Muscle of leg (tissue), 11 donors: Measurements from ENCODE around the gene C15orf39. TPM values are rescaled to one million over a fixed set of nuclear protein-coding genes. Genes with fewer than 3 reads are reported as not detected.
"Not testable (repeated sequence)": the region's sequence is repeated elsewhere in the genome, so short reads cannot be mapped to it uniquely, and the experiment has no call there.

ENCODE experiments used
- DNase-seq: peaks from one replicate; pipeline ENCODE4 v3.0.0; 2013
- H3K27ac ChIP-seq: one replicate; pipeline ENCODE4 v1.5.1; 2013; ENCODE audit warnings: mild to moderate bottlenecking, low read length, control low read depth
- H3K27me3 ChIP-seq: one replicate; pipeline ENCODE4 v1.6.1; 2013; ENCODE audit warnings: low read length; ENCODE audit not compliant: control insufficient read depth, insufficient read depth
- H3K36me3 ChIP-seq: one replicate; pipeline ENCODE4 v1.6.1; 2013; ENCODE audit warnings: low read length; ENCODE audit not compliant: control insufficient read depth, insufficient read depth
- H3K4me1 ChIP-seq: one replicate; pipeline ENCODE4 v1.6.1; 2013; ENCODE audit warnings: low read length; ENCODE audit not compliant: control insufficient read depth, insufficient read depth
- H3K4me3 ChIP-seq: one replicate; pipeline ENCODE4 v1.5.1; 2013; ENCODE audit warnings: low read length, control low read depth
- H3K9me3 ChIP-seq: replicated peaks from 2 replicates; pipeline ENCODE4 v1.6.1; 2013; ENCODE audit warnings: low read depth, low read length; ENCODE audit not compliant: control insufficient read depth
- WGBS: methylation state at CpG from one replicate; pipeline ENCODE4 v1.1.5; 2013; ENCODE audit warnings: missing lambda C conversion rate; ENCODE audit not compliant: insufficient coverage; 5-methylcytosine and 5-hydroxymethylcytosine counted together
- polyA plus RNA-seq, 8 donors: library from polyadenylated mRNA; unstranded; fragments of 120-200 nt; gene quantifications; one replicate each; pipeline versions ENCODE4 v1.2.1 to v1.2.3, GENCODE V29; 2013; ENCODE audit warnings: inconsistent platforms in 1 of 8, low replicate concordance in 1 of 8; ENCODE audit not compliant: insufficient read length in 8 of 8, insufficient read depth in 1 of 8
- total RNA-seq: library from RNA; stranded (reverse); fragments of 120-200 nt; gene quantifications from one replicate; pipeline ENCODE4 v1.2.4, GENCODE V29; 2013

C15orf39 gene
- total and polyA plus RNA-seq, 9 donors: 5.5 to 13.4 (median 11.2) TPM

DNA sequence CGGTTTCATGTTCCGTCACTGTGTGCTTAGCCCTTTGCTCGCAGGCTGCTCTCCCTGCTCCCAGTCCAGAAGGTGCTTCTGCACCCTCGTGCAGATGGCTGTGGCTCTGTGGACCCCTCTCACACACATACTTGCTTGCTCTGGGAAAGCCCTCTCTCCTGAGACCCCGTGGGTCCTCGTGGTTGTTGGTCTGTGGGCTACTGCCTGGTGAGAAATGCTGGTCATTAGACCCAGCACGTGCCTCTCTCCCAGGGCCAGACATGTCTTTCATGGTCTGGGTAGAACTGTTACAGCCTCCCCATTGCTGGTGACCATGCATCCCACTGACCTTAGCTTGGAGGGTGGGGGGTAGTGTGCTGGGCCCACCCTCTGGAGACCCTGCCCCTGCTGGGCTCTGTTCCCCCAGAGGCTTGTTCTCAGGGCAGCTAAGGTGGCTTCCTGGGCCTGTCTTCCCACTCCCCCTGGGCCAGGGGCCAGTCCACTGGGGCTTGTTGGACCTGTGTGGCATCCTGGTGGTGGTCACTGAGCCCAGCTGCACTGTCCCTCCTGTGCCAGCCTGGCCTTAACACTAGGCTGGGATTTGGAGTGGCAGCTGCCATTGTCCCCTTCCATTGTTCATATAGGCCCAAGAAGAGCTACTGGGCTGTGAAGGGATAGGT, 10.6 kb downstream of the C15orf39 start:
- no peak for DNase-seq
- Histone ChIP-seq H3K4me1 (peaks cover 12% of the 10 kb centered on the region), H3K27ac (no peak overlapping the region), H3K36me3 (peaks cover 65% of the 10 kb centered on the region), H3K4me3 (no peak overlapping the region), H3K27me3 (no peaks in the 10 kb centered on the region), H3K9me3 (no peaks in the 10 kb centered on the region)
- 74% methylated on average over 3 of the region's 7 CpGs for WGBS

DNA sequence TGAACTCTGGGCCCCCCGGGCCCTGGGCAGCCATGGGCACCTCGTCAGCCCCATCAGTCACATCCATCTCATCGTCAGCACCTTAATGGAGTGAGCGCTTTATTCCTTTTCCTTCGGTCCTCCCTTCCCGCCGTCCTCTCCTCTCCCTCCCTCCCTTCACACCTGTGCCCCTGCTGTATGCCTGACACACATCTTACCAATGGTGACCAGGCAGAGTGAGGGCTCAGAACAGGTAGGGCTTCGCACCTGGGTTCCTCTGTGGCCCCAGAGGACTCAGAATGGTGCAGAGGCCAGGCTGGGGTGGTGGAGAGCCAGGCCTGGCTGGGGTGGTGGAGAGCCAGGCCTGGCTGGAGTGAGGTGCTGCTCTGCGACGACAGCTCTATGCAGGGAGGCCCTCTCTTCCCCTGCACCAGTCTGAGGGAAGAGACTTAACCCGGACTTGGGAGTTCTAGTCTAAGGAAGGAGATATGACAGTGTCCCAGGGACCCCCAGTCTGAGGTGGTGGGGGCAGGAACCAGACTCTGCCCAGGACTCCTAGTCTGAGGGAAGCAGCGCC, 11.6 kb downstream of the C15orf39 start:
- 73% methylated on average over 10 of the region's 12 CpGs for WGBS
- no peaks in the 10 kb centered on the region for H3K9me3 ChIP-seq
- no peak overlapping the region for H3K27ac ChIP-seq
- H3K36me3 ChIP-seq: peaks cover 55% of the 10 kb centered on the region
- H3K4me1 ChIP-seq: peaks cover 12% of the 10 kb centered on the region
- no peaks in the 10 kb centered on the region for H3K27me3 ChIP-seq
- H3K4me3 ChIP-seq: no peak overlapping the region
- DNase-seq: no peak

DNA sequence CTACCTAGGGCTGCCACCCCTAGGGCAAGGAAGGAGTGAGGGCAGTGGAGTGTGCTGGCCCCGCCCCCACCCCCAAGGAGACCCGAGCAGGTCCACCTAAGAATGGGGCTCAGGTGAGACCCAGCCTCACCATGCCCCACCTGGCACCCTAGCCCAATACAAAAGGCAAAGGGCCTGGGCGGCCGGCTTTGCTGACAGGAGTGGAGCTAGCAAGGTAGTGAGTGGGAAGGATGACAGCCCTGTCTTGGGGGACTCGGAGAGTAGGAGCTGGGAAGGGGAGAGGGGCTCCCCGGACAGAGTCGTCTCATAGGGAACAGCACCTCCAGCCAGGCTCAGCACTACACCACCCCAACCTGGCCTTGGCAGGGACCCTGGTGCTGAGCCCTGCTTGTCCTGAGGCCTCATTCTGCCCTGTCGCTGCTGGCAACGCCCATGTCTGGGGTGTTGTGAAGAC, 12.1 kb downstream of the C15orf39 start:
- no peaks in the 10 kb centered on the region for H3K9me3 ChIP-seq
- peaks cover 12% of the 10 kb centered on the region for H3K4me1 ChIP-seq
- H3K27me3 ChIP-seq: no peaks in the 10 kb centered on the region
- WGBS: 50% methylated on average over 2 of the region's 9 CpGs
- H3K27ac ChIP-seq: no peak overlapping the region
- H3K4me3 ChIP-seq: no peak overlapping the region
- peaks cover 50% of the 10 kb centered on the region for H3K36me3 ChIP-seq
- DNase-seq: no peak

DNA sequence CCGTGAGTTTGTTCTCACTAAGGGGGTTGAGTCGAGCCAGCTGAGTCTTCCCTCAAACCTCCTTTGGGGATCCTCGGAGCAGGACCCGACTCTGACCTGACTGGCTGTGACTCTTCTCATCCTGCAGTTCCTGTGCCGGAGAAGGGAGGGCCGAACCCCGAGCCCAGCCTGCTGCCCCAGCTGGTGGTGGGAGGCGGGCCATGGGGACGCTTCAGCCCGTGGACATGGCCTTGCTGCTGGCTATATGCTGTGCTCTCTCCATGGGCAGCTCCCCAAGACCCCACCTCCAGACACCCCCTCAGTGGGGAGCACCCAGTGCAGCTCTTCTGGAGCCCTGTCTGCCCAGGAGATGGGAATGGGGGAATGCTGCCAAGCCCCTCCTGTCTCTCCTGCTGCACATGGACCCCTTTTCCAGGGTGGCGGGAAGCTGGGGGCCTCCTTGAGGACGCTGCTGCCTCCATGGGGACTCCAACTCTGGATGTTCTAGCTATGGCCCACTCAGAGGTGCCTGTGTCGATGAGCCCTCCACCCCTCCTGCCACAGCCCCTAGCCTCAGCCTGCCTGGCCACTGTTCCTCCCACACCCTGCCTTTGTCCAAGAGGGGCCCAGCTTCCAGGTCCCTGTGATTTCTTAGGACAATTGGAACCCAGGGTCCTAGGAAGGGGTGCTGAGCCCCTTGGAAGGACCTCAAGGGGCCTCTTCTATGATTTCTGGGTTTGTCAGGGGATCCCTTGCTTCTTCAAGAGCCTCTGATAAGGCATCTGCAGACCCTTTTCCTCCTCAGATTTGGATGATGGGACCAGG, 12.8 kb downstream of the C15orf39 start:
- peaks cover 43% of the 10 kb centered on the region for H3K36me3 ChIP-seq

DNA sequence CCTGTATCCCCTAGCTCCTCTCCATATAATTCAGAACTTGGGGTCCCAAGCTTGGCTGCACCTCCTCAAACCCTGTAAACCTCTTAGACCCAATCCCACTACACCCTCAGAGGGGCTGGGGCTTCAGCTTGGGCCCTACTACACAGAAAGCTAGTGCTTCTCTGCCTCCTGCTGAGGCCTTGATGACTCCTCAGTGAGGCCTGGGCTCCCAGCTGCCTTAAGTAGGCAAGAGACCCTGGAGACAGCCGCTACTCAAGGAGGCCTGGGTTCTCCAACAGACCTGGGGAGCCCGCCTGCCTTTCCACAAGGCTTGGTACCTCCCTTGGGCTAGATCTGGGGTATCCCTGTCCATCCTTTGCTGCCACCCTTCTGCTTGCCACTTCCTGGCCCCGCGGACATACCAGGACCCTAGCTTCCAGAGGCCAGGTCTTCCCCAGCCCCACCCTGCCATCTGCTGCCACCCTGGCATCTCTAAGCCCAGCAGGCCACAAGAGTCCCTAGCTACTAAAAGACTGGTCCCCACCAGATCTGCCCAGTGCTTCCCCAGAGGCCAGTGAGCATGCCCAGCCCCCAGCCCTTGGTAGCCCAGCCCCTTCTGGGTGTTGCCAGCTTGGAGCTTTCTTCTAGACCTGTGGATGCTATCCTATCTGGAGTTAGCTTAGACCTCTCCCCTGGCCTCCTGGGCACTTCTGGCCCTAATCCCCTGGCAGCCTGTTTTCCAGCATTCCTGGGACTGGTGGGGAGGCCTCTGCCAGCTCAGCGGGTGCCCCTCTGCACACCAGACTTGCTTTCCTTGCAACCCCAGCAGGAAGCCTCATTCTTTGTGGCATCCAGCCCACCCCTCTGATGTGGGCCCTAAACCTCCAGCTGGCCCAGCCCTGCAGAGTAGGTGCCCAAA, 13.7 kb downstream of the C15orf39 start:
- Histone ChIP-seq H3K9me3 (no peaks in the 10 kb centered on the region), H3K27ac (no peak overlapping the region), H3K4me1 (peaks cover 12% of the 10 kb centered on the region), H3K4me3 (no peak overlapping the region), H3K27me3 (no peaks in the 10 kb centered on the region), H3K36me3 (peaks cover 35% of the 10 kb centered on the region)
- WGBS: 85% methylated on average over 4 of the region's 5 CpGs
- DNase-seq: no peak

More for the DNA sequence above, 12.8 kb downstream of the C15orf39 start:
- H3K4me3 ChIP-seq: no peak overlapping the region
- no peaks in the 10 kb centered on the region for H3K9me3 ChIP-seq
- peaks cover 12% of the 10 kb centered on the region for H3K4me1 ChIP-seq
- H3K27me3 ChIP-seq: no peaks in the 10 kb centered on the region
- DNase-seq: no peak
- no peak overlapping the region for H3K27ac ChIP-seq
- 49% methylated on average over 10 of the region's 13 CpGs for WGBS

DNA sequence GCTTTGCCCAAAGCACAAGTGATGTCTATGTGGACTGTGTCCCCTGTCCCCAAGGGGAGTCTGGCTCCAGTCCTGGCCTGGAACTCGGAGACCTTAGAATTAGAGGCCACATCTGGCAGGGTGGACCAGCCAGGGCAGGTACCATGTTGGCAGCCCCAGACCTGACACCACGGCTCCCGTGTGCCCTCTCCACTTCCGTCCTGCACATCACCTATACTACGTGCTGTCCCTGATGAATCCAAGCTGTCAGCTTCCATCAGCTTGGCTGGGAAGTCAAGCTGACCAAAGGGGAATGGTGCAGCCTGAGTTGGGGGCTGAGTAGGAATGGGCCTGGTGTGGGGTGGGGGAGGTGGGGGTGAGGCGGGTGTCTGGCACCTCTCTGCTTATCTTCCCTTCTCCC, 15.3 kb downstream of the C15orf39 start:
- Histone ChIP-seq H3K4me3 (no peak overlapping the region), H3K9me3 (no peaks in the 10 kb centered on the region), H3K27me3 (no peaks in the 10 kb centered on the region), H3K36me3 (peaks cover 18% of the 10 kb centered on the region), H3K4me1 (peaks cover 7% of the 10 kb centered on the region), H3K27ac (no peak overlapping the region)
- no peak for DNase-seq
- WGBS: 50% methylated on average over 1 of the region's 6 CpGs

DNA sequence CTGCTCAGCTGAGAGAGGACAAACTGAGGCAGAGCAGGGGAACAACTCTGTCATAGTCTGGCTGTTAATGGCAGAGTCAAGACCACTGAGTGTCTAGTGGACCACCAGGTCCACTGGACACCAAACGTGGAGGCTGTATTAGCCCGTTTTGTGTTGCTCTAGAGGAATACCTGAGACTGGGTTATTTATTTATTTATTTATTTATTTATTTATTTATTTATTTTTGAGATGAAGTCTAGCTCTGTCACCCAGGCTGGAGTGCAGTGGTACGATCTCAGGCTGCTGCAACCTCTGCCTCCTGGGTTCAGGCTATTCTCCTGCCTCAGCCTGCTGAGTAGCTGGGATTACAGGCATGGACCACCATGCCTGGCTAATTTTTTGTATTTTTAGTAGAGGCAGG, 15.9 kb downstream of the C15orf39 start:
- DNase-seq, H3K27ac ChIP-seq, H3K4me3 ChIP-seq, H3K27me3 ChIP-seq, H3K9me3 ChIP-seq, H3K4me1 ChIP-seq: not testable (repeated sequence)
- WGBS: no CpG with 5 or more reads among the region's 3 CpGs
- peaks cover 13% of the 10 kb centered on the region for H3K36me3 ChIP-seq

DNA sequence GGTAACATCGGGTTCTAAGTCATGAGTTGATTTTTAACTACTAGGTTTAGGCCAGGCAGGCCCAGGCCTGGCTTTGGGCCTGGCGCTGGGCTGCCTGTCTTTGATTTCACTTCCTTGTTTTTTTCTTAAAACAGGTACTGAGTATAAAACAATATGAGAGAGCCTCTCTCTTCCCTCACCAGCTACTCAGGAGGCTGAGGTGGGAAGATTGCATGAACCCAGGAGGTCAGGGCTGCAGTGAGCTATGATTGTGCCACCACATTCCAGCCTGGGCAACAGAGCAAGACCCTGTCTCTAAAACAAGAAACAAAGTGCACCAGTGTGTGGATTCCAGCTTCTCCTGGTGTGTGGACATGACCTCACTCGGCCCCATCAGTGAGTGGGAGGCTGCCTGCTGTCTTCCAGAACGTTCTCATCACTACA, 17.8 kb downstream of the C15orf39 start:
- not testable (repeated sequence) for H3K36me3 ChIP-seq, H3K4me1 ChIP-seq, H3K27me3 ChIP-seq, DNase-seq, H3K27ac ChIP-seq, H3K4me3 ChIP-seq, H3K9me3 ChIP-seq
- WGBS: 50% methylated on average over 2 of the region's 4 CpGs

DNA sequence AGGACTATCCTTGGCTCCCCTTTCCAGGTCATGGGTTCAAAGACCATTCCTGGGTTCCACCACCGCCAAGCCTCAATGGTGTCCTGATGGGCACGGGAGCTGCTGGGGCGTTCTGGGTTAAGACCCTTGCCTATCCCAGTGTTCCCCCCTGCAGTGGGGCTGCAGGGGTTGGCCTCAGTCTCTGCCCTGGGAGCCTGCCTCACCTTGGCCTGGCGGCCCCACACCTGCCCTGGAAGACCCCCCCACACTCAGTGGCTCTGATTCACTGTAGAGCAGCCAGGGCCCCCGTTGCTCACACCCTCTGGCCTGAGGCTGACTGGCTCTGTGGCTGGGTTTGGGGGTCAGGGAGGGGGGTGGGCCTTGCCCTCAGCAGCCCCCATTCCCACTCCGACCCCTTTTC, 22.0 kb downstream of the C15orf39 start:
- no peaks in the 10 kb centered on the region for H3K9me3 ChIP-seq
- H3K4me1 ChIP-seq: no peaks in the 10 kb centered on the region
- no peak overlapping the region for H3K4me3 ChIP-seq
- H3K27ac ChIP-seq: no peak overlapping the region
- DNase-seq: no peak
- H3K27me3 ChIP-seq: no peaks in the 10 kb centered on the region
- 93% methylated on average over 3 of the region's 6 CpGs for WGBS
- no peaks in the 10 kb centered on the region for H3K36me3 ChIP-seq
